ENCODE results near the gene MEFV. TPM values are rescaled to one million over a fixed set of nuclear protein-coding genes. Genes with fewer than 3 reads are reported as not detected.
"Not testable (repeated sequence)": the region's sequence is repeated elsewhere in the genome, so short reads cannot be mapped to it uniquely, and the experiment has no call there.

MEFV gene
- total RNA-seq, 1 donor from 2014 or later = not detected

GRCh38 chr16:3234543-3234856, 21.9 kb downstream of the MEFV start:
- Mint-ChIP-seq H3K4me3 (peak overlapping the region; percentile 91), H3K9me3 (peaks cover 26% of the 10 kb centered on the region), H3K36me3 (ENCODE audit: low read depth) (peaks cover 49% of the 10 kb centered on the region), H3K4me1 (peaks cover 20% of the 10 kb centered on the region), H3K27ac (peak overlapping the region; percentile 95), H3K27me3 (no peaks in the 10 kb centered on the region)
- DNase-seq = no peak
- intact Hi-C loops (cut with micrococcal nuclease) = loop anchor here (2.0 kb wide), 1 partner anchor 20 kb away; no protein-coding TSS in a partner anchor

GRCh38 chr16:3223913-3224515, 32.4 kb downstream of the MEFV start:
- no peak for DNase-seq
- Mint-ChIP-seq H3K4me3 (no peak overlapping the region), H3K27ac (no peak overlapping the region), H3K36me3 (ENCODE audit: low read depth) (peaks cover 70% of the 10 kb centered on the region), H3K9me3 (peaks cover 25% of the 10 kb centered on the region), H3K27me3 (no peaks in the 10 kb centered on the region), H3K4me1 (no peaks in the 10 kb centered on the region)
- intact Hi-C loops (cut with micrococcal nuclease) = no loop called here

- Mint-ChIP-seq H3K27me3 (no peaks in the 10 kb centered on the region), H3K4me3 (no peak overlapping the region), H3K4me1 (peaks cover 8% of the 10 kb centered on the region), H3K27ac (no peak overlapping the region), H3K36me3 (ENCODE audit: low read depth) (peaks cover 56% of the 10 kb centered on the region), H3K9me3 (peaks cover 31% of the 10 kb centered on the region)
- DNase-seq = no peak
- intact Hi-C loops (cut with micrococcal nuclease) = no loop called here
Observed at GRCh38 chr16:3220839-3221238, 35.6 kb downstream of the MEFV start.

- no peak for DNase-seq
- no peaks in the 10 kb centered on the region for H3K27me3 Mint-ChIP-seq
- peaks cover 26% of the 10 kb centered on the region for H3K4me1 Mint-ChIP-seq
- peaks cover 35% of the 10 kb centered on the region for H3K9me3 Mint-ChIP-seq
- intact Hi-C loops (cut with micrococcal nuclease) = loop anchor here (10.0 kb wide), 1 partner anchor 49 kb away; no protein-coding TSS in a partner anchor
- H3K4me3 Mint-ChIP-seq = peak overlapping the region; percentile 65
- H3K36me3 Mint-ChIP-seq (ENCODE audit: low read depth) = peaks cover 43% of the 10 kb centered on the region
- peak overlapping the region; percentile 91 for H3K27ac Mint-ChIP-seq
Observed at GRCh38 chr16:3216263-3216640, 40.2 kb downstream of the MEFV start.

- H3K27me3 Mint-ChIP-seq = no peaks in the 10 kb centered on the region
Observed at GRCh38 chr16:3215601-3216262, 40.7 kb downstream of the MEFV start.

GRCh38 chr16:3214904-3215600, 41.4 kb downstream of the MEFV start:
- intact Hi-C loops (cut with micrococcal nuclease) = loop anchor here (2.0 to 10.0 kb wide), 2 partner anchors 20 to 50 kb away; partner anchors contain the start of gene ZNF200
- Mint-ChIP-seq H3K4me1 (peaks cover 26% of the 10 kb centered on the region), H3K27ac (peak overlapping the region; percentile 91), H3K36me3 (ENCODE audit: low read depth) (peaks cover 39% of the 10 kb centered on the region), H3K27me3 (no peaks in the 10 kb centered on the region), H3K4me3 (peak overlapping the region; percentile 65), H3K9me3 (peaks cover 35% of the 10 kb centered on the region)
- DNase-seq = peak; percentile 84

More at GRCh38 chr16:3215601-3216262, 40.7 kb downstream of the MEFV start:
- Mint-ChIP-seq H3K4me3 (peak overlapping the region; percentile 65), H3K27ac (peak overlapping the region; percentile 91), H3K4me1 (peaks cover 26% of the 10 kb centered on the region), H3K36me3 (ENCODE audit: low read depth) (peaks cover 39% of the 10 kb centered on the region), H3K9me3 (peaks cover 35% of the 10 kb centered on the region)
- intact Hi-C loops (cut with micrococcal nuclease) = loop anchor here (2.0 to 10.0 kb wide), 2 partner anchors 19 to 49 kb away; partner anchors contain the start of gene ZNF200
- DNase-seq = no peak

- Mint-ChIP-seq H3K27ac (peak overlapping the region; percentile 32), H3K4me1 (peaks cover 25% of the 10 kb centered on the region), H3K36me3 (ENCODE audit: low read depth) (peaks cover 36% of the 10 kb centered on the region), H3K27me3 (no peaks in the 10 kb centered on the region), H3K4me3 (no peak overlapping the region), H3K9me3 (peaks cover 35% of the 10 kb centered on the region)
- DNase-seq = no peak
- intact Hi-C loops (cut with micrococcal nuclease) = loop anchor here (10.0 kb wide), 1 partner anchor 52 kb away; no protein-coding TSS in a partner anchor
Observed at GRCh38 chr16:3212567-3212966, 43.9 kb downstream of the MEFV start.

GRCh38 chr16:3212006-3212405, 44.4 kb downstream of the MEFV start:
- no peak for DNase-seq
- Mint-ChIP-seq H3K4me1 (peaks cover 25% of the 10 kb centered on the region), H3K27ac (no peak overlapping the region), H3K36me3 (ENCODE audit: low read depth) (peaks cover 36% of the 10 kb centered on the region), H3K4me3 (no peak overlapping the region), H3K9me3 (peaks cover 37% of the 10 kb centered on the region), H3K27me3 (no peaks in the 10 kb centered on the region)
- intact Hi-C loops (cut with micrococcal nuclease) = loop anchor here (10.0 kb wide), 1 partner anchor 53 kb away; no protein-coding TSS in a partner anchor

GRCh38 chr16:3207086-3207953, 49.1 kb downstream of the MEFV start:
- H3K36me3 Mint-ChIP-seq (ENCODE audit: low read depth) = peaks cover 7% of the 10 kb centered on the region
- no peak overlapping the region for H3K4me3 Mint-ChIP-seq
- no peak overlapping the region for H3K27ac Mint-ChIP-seq
- DNase-seq = no peak
- intact Hi-C loops (cut with micrococcal nuclease) = no loop called here
- peaks cover 18% of the 10 kb centered on the region for H3K9me3 Mint-ChIP-seq
- no peaks in the 10 kb centered on the region for H3K4me1 Mint-ChIP-seq
- peaks cover 2% of the 10 kb centered on the region for H3K27me3 Mint-ChIP-seq

- H3K27ac Mint-ChIP-seq; DNase-seq; H3K36me3 Mint-ChIP-seq (ENCODE audit: low read depth); H3K4me1 Mint-ChIP-seq; H3K27me3 Mint-ChIP-seq; H3K4me3 Mint-ChIP-seq; intact Hi-C loops (cut with micrococcal nuclease): not testable (repeated sequence)
- peaks cover 22% of the 10 kb centered on the region for H3K9me3 Mint-ChIP-seq
Observed at GRCh38 chr16:3205939-3206338, 50.5 kb downstream of the MEFV start.

GRCh38 chr16:3202903-3203539, 53.4 kb downstream of the MEFV start:
- peaks cover 21% of the 10 kb centered on the region for H3K9me3 Mint-ChIP-seq
- no peak overlapping the region for H3K4me3 Mint-ChIP-seq
- DNase-seq = no peak
- intact Hi-C loops (cut with micrococcal nuclease) = no loop called here
- peaks cover 10% of the 10 kb centered on the region for H3K27me3 Mint-ChIP-seq
- peaks cover 2% of the 10 kb centered on the region for H3K4me1 Mint-ChIP-seq
- H3K36me3 Mint-ChIP-seq (ENCODE audit: low read depth) = peaks cover 3% of the 10 kb centered on the region
- H3K27ac Mint-ChIP-seq = no peak overlapping the region

GRCh38 chr16:3198334-3199072, 57.9 kb downstream of the MEFV start:
- Mint-ChIP-seq H3K4me3 (no peak overlapping the region), H3K27ac (no peak overlapping the region), H3K9me3 (peaks cover 14% of the 10 kb centered on the region), H3K36me3 (ENCODE audit: low read depth) (no peaks in the 10 kb centered on the region), H3K27me3 (peaks cover 9% of the 10 kb centered on the region), H3K4me1 (peaks cover 2% of the 10 kb centered on the region)
- intact Hi-C loops (cut with micrococcal nuclease) = loop anchor here (10.0 kb wide), 1 partner anchor 106 kb away; the partner anchor contains the start of genes TIGD7 and ZNF75A
- DNase-seq = no peak
